H7 (cell line): ENCODE data around the gene LRTM2. TPM values are rescaled to one million over a fixed set of nuclear protein-coding genes. Genes with fewer than 3 reads are reported as not detected.

Experiments
- DNase-seq: peaks from one replicate; pipeline ENCODE4 v3.0.0; 2012
- H3K27me3 ChIP-seq: 2 replicates; pipeline ENCODE4 v1.6.0; 2011; ENCODE audit warnings: mild to moderate bottlenecking, low read length; ENCODE audit not compliant: control insufficient read depth, insufficient read depth
- H3K36me3 ChIP-seq: replicated peaks from 2 replicates; pipeline ENCODE4 v1.5.1; 2011; ENCODE audit warnings: low read length; ENCODE audit not compliant: control insufficient read depth, insufficient read depth
- H3K4me3 ChIP-seq: 2 replicates; pipeline ENCODE4 v1.5.1; 2011; ENCODE audit warnings: low read depth, mild to moderate bottlenecking, control low read depth, low read length, moderate library complexity; ENCODE audit not compliant: insufficient read depth
- total RNA-seq: library from RNA; depleted of rRNA; stranded (reverse); fragments of >200 nt; shearing (Covaris generic); gene quantifications from 2 replicates; pipeline ENCODE4 v1.2.3, GENCODE V29; 2014

LRTM2 gene
- total RNA-seq, 1 experiment from 2014 or later, result 0.42 TPM

GRCh38 chr12:1827826-1828805, 7.8 kb downstream of the LRTM2 start:
- H3K27me3 ChIP-seq, result no peaks in the 10 kb centered on the region; the same call in 1 of the 2 replicates
- DNase-seq, result no peak
- no peaks in the 10 kb centered on the region for H3K36me3 ChIP-seq
- no peak overlapping the region for H3K4me3 ChIP-seq

GRCh38 chr12:1828856-1829255, 8.5 kb downstream of the LRTM2 start:
- Histone ChIP-seq H3K4me3 (no peak overlapping the region), H3K36me3 (no peaks in the 10 kb centered on the region), H3K27me3 (no peaks in the 10 kb centered on the region; the same call in 1 of the 2 replicates)
- no peak for DNase-seq

- no peaks in the 10 kb centered on the region for H3K36me3 ChIP-seq
- H3K4me3 ChIP-seq, result no peak overlapping the region
- no peaks in the 10 kb centered on the region; the same call in 1 of the 2 replicates for H3K27me3 ChIP-seq
- no peak for DNase-seq
Measured at GRCh38 chr12:1829306-1829900, 9.0 kb downstream of the LRTM2 start.

GRCh38 chr12:1830401-1830845, 10.1 kb downstream of the LRTM2 start:
- no peak overlapping the region for H3K4me3 ChIP-seq
- H3K27me3 ChIP-seq, result no peaks in the 10 kb centered on the region; the same call in 1 of the 2 replicates

GRCh38 chr12:1830981-1831963, 10.9 kb downstream of the LRTM2 start:
- no peaks in the 10 kb centered on the region; the same call in 1 of the 2 replicates for H3K27me3 ChIP-seq
- H3K4me3 ChIP-seq, result peak overlapping the region; percentile 2; the same call in 1 of the 2 replicates
- DNase-seq, result peak; percentile 96
- H3K36me3 ChIP-seq, result no peaks in the 10 kb centered on the region

More at GRCh38 chr12:1830401-1830845, 10.1 kb downstream of the LRTM2 start:
- no peaks in the 10 kb centered on the region for H3K36me3 ChIP-seq
- peak; percentile 42 for DNase-seq

- no peaks in the 10 kb centered on the region for H3K36me3 ChIP-seq
- DNase-seq, result peak; percentile 73
- H3K4me3 ChIP-seq, result no peak overlapping the region
- H3K27me3 ChIP-seq, result no peaks in the 10 kb centered on the region; the same call in 1 of the 2 replicates
Measured at GRCh38 chr12:1832801-1833595, 12.6 kb downstream of the LRTM2 start.

GRCh38 chr12:1833596-1834028, 13.2 kb downstream of the LRTM2 start:
- Histone ChIP-seq H3K36me3 (no peaks in the 10 kb centered on the region), H3K4me3 (no peak overlapping the region), H3K27me3 (no peaks in the 10 kb centered on the region; the same call in 1 of the 2 replicates)
- no peak for DNase-seq

GRCh38 chr12:1834186-1834925, 14.0 kb downstream of the LRTM2 start:
- Histone ChIP-seq H3K36me3 (no peaks in the 10 kb centered on the region), H3K27me3 (no peaks in the 10 kb centered on the region; the same call in 1 of the 2 replicates), H3K4me3 (no peak overlapping the region)
- DNase-seq, result peak; percentile 47

GRCh38 chr12:1835211-1836131, 15.1 kb downstream of the LRTM2 start:
- DNase-seq, result peak; percentile 56
- Histone ChIP-seq H3K27me3 (no peaks in the 10 kb centered on the region; the same call in 1 of the 2 replicates), H3K36me3 (no peaks in the 10 kb centered on the region), H3K4me3 (no peak overlapping the region)

GRCh38 chr12:1836241-1836803, 16.0 kb downstream of the LRTM2 start:
- Histone ChIP-seq H3K4me3 (no peak overlapping the region), H3K36me3 (no peaks in the 10 kb centered on the region), H3K27me3 (no peaks in the 10 kb centered on the region; the same call in 1 of the 2 replicates)
- DNase-seq, result peak; percentile 46

GRCh38 chr12:1836854-1837421, 16.6 kb downstream of the LRTM2 start:
- Histone ChIP-seq H3K4me3 (no peak overlapping the region), H3K27me3 (no peaks in the 10 kb centered on the region), H3K36me3 (no peaks in the 10 kb centered on the region)
- DNase-seq, result peak; percentile 82
